Neural cell (in vitro differentiated cells): ENCODE data around the gene LORICRIN.

Source experiments
- CTCF ChIP-seq: fragments of 450-650 bp; IDR thresholded peaks from 2 replicates; pipeline ENCODE4 v1.5.1; 2014; ENCODE audit warnings: antibody characterized with exemption, mild to moderate bottlenecking, moderate library complexity; ENCODE audit not compliant: poor library complexity, severe bottlenecking
- EP300 ChIP-seq: fragments of 450-650 bp; conservative IDR thresholded peaks from 2 replicates; pipeline ENCODE4 v1.6.1; 2014; ENCODE audit warnings: antibody characterized with exemption, mild to moderate bottlenecking, moderate library complexity; ENCODE audit not compliant: poor library complexity, severe bottlenecking
- EZH2 ChIP-seq: fragments of 200-600, 300-800 bp; shearing (Covaris generic), sonication (generic); IDR thresholded peaks from 2 replicates; pipeline ENCODE4 v1.6.1; 2014; ENCODE audit warnings: antibody characterized with exemption, low read length, borderline replicate concordance, mild to moderate bottlenecking; ENCODE audit not compliant: insufficient read depth, poor library complexity, severe bottlenecking
- MXI1 ChIP-seq: fragments of 450-650 bp; conservative IDR thresholded peaks from 2 replicates; pipeline ENCODE4 v1.6.1; 2014; ENCODE audit warnings: antibody characterized with exemption, mild to moderate bottlenecking; ENCODE audit not compliant: poor library complexity, severe bottlenecking
- TAF1 ChIP-seq: IDR thresholded peaks from 2 replicates; pipeline ENCODE4 v1.6.1; 2012; ENCODE audit warnings: low read depth

DNA sequence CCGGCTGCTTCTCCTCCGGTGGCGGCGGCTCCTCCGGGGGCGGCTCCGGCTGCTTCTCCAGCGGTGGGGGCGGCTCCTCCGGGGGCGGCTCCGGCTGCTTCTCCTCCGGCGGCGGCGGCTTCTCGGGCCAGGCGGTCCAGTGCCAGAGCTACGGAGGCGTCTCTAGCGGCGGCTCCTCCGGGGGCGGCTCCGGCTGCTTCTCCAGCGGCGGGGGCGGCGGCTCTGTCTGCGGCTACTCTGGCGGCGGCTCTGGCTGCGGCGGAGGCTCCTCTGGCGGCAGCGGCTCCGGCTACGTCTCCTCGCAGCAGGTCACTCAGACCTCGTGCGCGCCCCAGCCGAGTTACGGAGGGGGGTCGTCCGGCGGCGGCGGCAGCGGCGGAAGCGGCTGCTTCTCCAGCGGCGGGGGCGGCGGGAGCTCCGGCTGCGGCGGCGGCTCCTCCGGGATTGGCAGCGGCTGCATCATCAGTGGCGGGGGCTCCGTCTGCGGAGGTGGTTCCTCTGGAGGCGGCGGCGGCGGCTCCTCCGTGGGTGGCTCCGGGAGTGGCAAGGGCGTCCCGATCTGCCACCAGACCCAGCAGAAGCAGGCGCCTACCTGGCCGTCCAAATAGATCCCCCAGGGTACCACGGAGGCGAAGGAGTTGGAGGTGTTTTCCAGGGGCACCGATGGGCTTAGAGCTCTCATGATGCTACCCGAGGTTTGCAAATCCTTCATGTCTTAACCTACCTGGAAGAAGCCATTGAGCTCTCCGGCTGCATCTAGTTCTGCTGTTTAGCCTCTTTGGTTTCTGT, 2.0 kb downstream of the LORICRIN start:
- TF ChIP-seq CTCF (no peak), TAF1 (no peak), EP300 (no peak), EZH2 (no peak), MXI1 (peak; percentile 21)
